ENCODE data around the gene C2CD4D.

The C2CD4D gene

GRCh38 chr1:151834239-151834638 is 5.4 kb downstream of the C2CD4D start:
- H3K36me3 ChIP-seq (ENCODE audit: low read depth) = no peaks in the 10 kb centered on the region
- H3K4me1 ChIP-seq (ENCODE audit: insufficient read depth, poor library complexity, severe bottlenecking) = peaks cover 42% of the 10 kb centered on the region
- no peaks in the 10 kb centered on the region for H3K27me3 ChIP-seq (ENCODE audit: insufficient read depth, poor library complexity, severe bottlenecking)
- no peak for TF ChIP-seq CTCF (IDR thresholded peaks at IDR 0.05; ENCODE audit: poor library complexity, severe bottlenecking)
- DNase-seq (ENCODE audit: low spot score) = no peak
- H3K4me3 ChIP-seq (ENCODE audit: severe bottlenecking) = no peak overlapping the region
- no peak overlapping the region for H3K27ac ChIP-seq (ENCODE audit: poor library complexity, severe bottlenecking)
- no peak for ATAC-seq (ENCODE audit: low read depth)
- H3K9me3 ChIP-seq (ENCODE audit: severe bottlenecking) = no peaks in the 10 kb centered on the region

DNA sequence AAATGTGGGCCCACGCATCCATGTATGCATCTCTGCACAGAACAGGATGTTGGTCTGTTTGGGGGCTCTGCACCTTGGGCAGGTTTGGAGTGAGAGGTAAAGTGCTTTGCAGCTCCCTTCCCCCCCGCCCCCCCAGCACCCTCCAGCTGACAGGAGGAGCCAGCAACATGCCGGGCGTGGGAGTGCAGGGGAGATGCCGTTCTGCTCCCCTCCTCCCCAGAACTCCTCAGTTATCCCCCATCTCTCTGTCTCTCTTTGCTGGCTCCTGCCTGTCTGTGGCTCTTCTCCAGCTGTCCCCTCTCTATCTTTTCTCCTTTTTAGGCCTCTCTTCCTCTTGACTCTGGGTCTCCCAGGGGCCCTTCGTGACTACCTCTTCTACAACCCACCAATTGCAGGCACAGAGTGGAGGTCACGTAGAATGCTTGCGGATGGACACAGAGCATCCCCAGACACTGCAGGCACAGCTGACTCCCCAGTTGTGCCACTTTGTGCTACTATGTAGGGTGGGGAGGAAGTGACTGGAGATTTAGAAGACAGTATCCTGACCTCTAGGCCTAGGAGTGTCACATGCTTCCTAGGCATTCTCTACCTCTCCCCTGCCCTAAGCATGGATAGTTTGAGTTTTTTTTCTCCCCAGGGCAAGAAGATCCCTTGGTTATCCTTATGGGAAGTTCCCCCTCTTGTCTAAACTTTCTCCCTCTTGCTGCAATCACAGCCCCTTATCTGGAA is 6.3 kb downstream of the C2CD4D start:
- TF ChIP-seq CTCF (IDR thresholded peaks at IDR 0.05; ENCODE audit: poor library complexity, severe bottlenecking) = no peak
- Histone ChIP-seq H3K27me3 (ENCODE audit: insufficient read depth, poor library complexity, severe bottlenecking) (no peaks in the 10 kb centered on the region), H3K27ac (ENCODE audit: poor library complexity, severe bottlenecking) (no peak overlapping the region), H3K36me3 (ENCODE audit: low read depth) (no peaks in the 10 kb centered on the region), H3K9me3 (ENCODE audit: severe bottlenecking) (no peaks in the 10 kb centered on the region), H3K4me3 (ENCODE audit: severe bottlenecking) (no peak overlapping the region), H3K4me1 (ENCODE audit: insufficient read depth, poor library complexity, severe bottlenecking) (peaks cover 43% of the 10 kb centered on the region)
- DNase-seq (ENCODE audit: low spot score) (no peak), ATAC-seq (ENCODE audit: low read depth) (no peak)

GRCh38 chr1:151832318-151832980 is 7.2 kb downstream of the C2CD4D start:
- DNase-seq (ENCODE audit: low spot score) (peak; percentile 78), ATAC-seq (ENCODE audit: low read depth) (0 out of 3 replicates have a peak, but pooled peaks have one; percentile 6)
- Histone ChIP-seq H3K4me1 (ENCODE audit: insufficient read depth, poor library complexity, severe bottlenecking) (peaks cover 40% of the 10 kb centered on the region), H3K9me3 (ENCODE audit: severe bottlenecking) (no peaks in the 10 kb centered on the region), H3K27me3 (ENCODE audit: insufficient read depth, poor library complexity, severe bottlenecking) (no peaks in the 10 kb centered on the region), H3K36me3 (ENCODE audit: low read depth) (no peaks in the 10 kb centered on the region), H3K4me3 (ENCODE audit: severe bottlenecking) (no peak overlapping the region), H3K27ac (ENCODE audit: poor library complexity, severe bottlenecking) (no peak overlapping the region)
- no peak for TF ChIP-seq CTCF (IDR thresholded peaks at IDR 0.05; ENCODE audit: poor library complexity, severe bottlenecking)

GRCh38 chr1:151831605-151832004 is 8.0 kb downstream of the C2CD4D start, which contains the start of gene RORC:
Gene RORC (minus strand): TSS chr1:151831802. CDS start chr1:151831764, 38 bp downstream.
- ATAC-seq (ENCODE audit: low read depth) = no peak
- Histone ChIP-seq H3K27me3 (ENCODE audit: insufficient read depth, poor library complexity, severe bottlenecking) (no peaks in the 10 kb centered on the region), H3K4me3 (ENCODE audit: severe bottlenecking) (peak within 1 kb of the TSS; percentile 20), H3K4me1 (ENCODE audit: insufficient read depth, poor library complexity, severe bottlenecking) (peaks cover 31% of the 10 kb centered on the region), H3K9me3 (ENCODE audit: severe bottlenecking) (no peaks in the 10 kb centered on the region), H3K27ac (ENCODE audit: poor library complexity, severe bottlenecking) (no peak within 1 kb of the TSS), H3K36me3 (ENCODE audit: low read depth) (no peaks in the 10 kb centered on the region)
- DNase-seq (ENCODE audit: low spot score) = no peak
- TF ChIP-seq CTCF (IDR thresholded peaks at IDR 0.05; ENCODE audit: poor library complexity, severe bottlenecking) = no peak

DNA sequence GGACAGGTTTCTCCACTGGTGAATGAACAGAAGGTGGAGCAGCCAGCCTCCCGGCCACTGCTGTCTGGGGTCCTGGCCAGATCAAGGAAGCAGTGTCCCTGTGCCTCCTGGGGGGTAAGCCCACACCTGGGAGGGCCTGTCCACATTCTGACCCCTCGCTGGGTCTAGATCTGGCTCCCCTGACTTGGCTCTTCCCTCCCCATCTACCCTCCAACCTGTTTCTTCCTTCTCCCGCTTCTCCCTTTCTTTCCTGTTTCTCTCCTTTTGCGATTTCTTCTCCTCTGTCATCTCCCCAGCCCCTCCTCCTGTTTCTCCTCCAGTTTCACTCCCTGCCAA is 8.4 kb downstream of the C2CD4D start:
- ATAC-seq (ENCODE audit: low read depth) (no peak), DNase-seq (ENCODE audit: low spot score) (no peak)
- no peaks in the 10 kb centered on the region for H3K9me3 ChIP-seq (ENCODE audit: severe bottlenecking)
- H3K27ac ChIP-seq (ENCODE audit: poor library complexity, severe bottlenecking) = no peak overlapping the region
- no peaks in the 10 kb centered on the region for H3K36me3 ChIP-seq (ENCODE audit: low read depth)
- H3K4me1 ChIP-seq (ENCODE audit: insufficient read depth, poor library complexity, severe bottlenecking) = peaks cover 29% of the 10 kb centered on the region
- H3K27me3 ChIP-seq (ENCODE audit: insufficient read depth, poor library complexity, severe bottlenecking) = no peaks in the 10 kb centered on the region
- H3K4me3 ChIP-seq (ENCODE audit: severe bottlenecking) = peak overlapping the region; percentile 20
- TF ChIP-seq CTCF (IDR thresholded peaks at IDR 0.05; ENCODE audit: poor library complexity, severe bottlenecking) = no peak

All from RWPE2 (cell line).